Stimulated activated CD4-positive, alpha-beta T cell treated with anti-CD3 and anti-CD28 coated beads, Interleukin-2, amount 100 ng/mL, for 4 hours (primary cell): ENCODE measurements around the gene CAPSL.
"Not testable (repeated sequence)": the region's sequence is repeated elsewhere in the genome, so short reads cannot be mapped to it uniquely, and the experiment has no call there.

Source experiments
- DNase-seq: peaks from one replicate; pipeline ENCODE4 v3.0.0-alpha.2; 2020; ENCODE audit warnings: low read depth

CAPSL gene

GRCh38 chr5:35938568-35939227, at the start of gene CAPSL:
CAPSL (minus strand) TSS chr5:35938622; CDS start chr5:35921120, 17,502 bp downstream.
- no peak for DNase-seq

DNA sequence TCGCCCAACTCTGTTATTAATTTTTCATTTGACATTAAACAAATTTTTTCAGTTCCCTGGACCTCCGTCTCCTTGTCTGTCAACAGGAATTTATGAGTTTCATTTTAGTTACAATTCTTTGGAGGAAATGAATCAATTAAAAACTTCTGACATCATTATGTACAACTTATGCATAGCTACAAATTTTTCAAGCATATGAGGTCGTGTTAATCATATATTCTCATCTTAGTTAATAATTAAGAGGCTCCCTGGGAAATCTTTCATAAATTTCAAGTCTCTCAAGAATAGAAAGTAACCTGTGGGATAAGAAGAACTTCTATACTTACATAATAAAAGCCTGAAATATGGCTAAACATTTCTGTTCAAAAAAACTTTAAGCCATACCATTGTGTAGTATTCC, 49.4 kb upstream of the CAPSL start:
- DNase-seq = no peak

DNA sequence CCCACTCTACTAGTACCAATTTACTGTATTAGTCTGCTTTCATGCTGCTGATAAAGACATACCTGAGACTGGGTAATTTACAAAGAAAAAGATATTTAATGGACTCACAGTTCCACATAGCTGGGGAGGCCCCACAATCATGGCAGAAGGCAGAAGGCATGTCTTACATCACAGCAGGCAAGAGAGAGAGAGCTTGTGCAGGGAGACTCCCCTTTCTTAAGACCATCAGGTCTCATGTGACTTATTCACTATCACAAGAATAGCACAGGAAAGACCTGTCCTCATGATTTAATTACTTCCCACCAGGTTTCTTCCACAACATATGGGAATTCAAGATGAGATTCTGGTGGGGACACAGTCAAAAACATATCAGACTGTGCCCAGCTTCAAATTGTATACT, 41.3 kb upstream of the CAPSL start:
- no peak for DNase-seq

DNA sequence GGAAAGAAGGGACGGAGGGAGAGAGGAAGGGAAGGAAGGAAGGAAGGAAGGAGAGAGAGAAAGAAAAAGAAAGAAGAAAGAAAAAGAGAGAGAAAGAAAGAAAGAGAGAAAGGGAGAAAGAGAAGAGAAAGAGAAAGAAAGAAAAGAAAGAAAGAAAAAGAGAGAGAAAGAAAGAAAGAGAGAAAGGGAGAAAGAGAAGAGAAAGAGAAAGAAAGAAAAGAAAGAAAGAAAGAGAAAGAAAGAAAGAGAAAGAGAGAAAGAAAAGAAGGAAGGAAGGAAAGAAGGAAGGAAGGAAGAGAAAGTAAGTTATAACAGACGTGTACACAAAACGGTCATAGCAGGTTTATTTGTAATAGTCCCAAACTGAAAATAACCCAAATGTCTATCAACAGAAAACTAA, 38.4 kb upstream of the CAPSL start:
- not testable (repeated sequence) for DNase-seq

GRCh38 chr5:35974570-35974969, 36.1 kb upstream of the CAPSL start:
- DNase-seq = no peak

GRCh38 chr5:35971878-35972210, 33.4 kb upstream of the CAPSL start:
- DNase-seq = no peak

DNA sequence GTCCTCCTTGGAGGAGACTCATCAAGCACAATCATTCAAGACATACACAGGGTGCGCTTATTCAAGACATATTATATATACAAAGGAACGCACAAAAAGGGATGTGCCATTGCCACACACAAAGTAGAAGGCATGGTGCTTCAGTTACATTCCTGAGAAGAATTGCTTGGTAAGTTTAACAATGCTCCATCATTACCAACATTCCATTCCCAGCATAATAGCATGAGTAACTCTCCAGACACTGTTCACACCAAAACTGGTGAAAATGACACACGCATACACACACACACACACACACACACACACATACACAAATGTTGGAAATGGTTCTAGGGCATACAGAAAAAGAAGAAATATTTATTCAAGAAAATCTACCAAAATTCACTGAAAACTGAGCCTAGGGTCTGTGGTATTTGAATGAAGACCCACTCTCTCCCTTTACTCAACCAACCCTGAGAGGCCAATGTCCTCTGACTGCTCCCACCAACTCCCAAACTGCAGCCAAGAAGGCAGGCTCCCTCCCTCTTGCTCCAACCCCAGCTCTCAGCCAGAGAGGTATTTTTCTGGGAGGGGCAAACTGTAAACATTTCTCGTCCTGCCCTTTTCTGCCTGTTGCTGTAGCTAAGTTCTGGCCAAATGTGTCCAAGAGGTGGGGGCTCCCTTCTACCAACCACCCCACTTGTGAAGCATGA, 32.9 kb upstream of the CAPSL start:
- DNase-seq = no peak

DNA sequence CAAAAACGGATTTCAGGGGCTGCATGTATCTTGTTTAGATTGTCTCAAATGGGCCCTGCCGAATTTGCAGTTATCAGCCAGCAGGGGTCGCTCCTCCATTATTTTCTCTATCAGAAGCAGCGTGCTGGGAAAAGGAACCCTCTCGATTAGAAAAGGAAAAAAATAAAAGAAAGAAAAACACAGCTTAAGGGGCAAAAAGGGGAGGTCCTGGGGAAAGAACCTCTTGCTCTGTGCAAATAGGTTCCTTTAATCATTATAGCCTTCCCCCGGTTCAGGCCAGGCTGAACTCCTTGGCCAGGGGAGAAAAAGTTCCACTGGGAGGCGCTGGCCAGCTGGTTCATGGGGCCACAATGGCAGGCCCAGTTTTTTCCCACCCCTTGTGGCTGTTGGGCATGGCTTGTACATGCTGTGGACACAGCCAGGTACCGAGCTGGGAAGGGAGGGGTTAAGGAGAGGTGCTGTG, 25.0 kb upstream of the CAPSL start:
- DNase-seq = no peak

GRCh38 chr5:35960328-35960727, 21.9 kb upstream of the CAPSL start:
- no peak for DNase-seq

DNA sequence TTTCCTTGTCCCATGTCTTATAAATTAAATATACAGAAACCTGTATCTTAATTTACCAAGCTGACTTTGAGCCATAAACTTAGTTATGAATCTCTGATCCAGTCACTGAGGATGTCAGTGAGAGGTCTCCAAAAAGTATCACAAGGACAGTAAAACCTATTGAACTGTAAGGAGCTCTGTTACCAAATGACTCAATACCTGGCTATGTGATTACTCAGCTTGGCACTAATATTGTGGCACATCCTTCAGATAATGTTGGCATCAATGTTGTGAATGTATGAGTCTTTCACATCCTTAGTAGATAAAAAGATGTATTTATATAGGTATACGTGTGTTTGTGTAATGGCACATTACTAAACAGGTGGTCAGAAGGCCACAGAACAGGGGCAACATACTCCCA, 18.0 kb upstream of the CAPSL start:
- DNase-seq = no peak

GRCh38 chr5:35954175-35954574, 15.8 kb upstream of the CAPSL start:
- DNase-seq = no peak

DNA sequence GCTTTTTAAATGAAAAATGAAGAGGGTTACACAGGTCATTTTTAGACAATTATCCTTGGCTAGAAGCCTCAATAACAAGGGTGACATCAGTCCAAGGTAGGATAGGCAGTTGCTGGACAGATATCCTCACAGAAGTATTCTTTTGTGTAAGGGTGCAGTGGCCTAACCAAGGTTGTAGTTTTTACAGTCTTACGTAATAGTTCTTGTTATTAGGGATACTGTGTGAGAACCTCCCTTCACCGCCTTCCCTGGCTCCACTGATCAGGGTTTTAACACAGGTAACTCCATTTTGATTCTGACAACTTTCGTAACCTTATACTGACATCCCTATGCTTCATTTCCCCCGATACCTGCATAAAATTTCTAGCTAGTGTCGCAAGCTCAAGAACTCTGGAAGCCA, 8.7 kb upstream of the CAPSL start:
- DNase-seq = no peak

GRCh38 chr5:35939639-35940038, 1.2 kb upstream of the CAPSL start:
- no peak for DNase-seq

GRCh38 chr5:35926389-35927051, 11.9 kb downstream of the CAPSL start:
- DNase-seq = peak; percentile 55

DNA sequence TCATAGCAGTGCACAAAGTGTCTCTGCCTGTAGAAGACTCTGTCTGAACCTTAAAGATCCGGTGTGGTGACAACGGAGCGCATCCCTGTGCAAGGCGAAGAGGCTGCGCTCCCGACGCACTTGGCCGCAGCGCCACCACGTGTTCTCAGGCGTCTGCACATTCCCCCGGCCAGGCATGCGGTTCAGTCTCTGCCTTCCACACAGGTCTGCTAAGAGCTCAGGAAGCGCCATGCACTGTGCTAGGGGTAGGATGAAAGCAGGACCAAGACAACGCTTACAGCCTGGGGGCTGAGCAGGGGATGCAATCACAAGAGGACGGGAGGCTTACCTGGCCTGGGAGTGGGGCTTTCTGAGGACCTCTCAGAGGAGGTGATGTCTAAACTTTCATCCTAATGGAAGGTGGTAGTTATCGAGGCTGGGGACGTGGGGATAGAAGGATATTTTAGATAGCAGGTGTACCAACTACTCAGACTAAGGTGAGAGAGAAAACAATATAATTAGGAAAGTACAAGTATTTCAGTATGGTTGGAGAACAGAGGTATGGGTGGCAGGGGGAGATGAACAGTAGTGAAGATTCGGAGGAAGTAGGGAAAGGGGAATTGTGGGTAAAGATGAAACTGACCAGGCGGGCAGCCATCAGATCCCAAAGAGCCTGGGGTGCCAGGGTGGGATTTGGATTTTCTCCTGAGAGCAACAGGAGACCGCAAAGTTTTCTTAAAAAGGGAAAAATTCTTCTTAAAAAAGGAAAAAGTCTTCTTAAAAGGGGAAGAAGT, 13.3 kb downstream of the CAPSL start:
- peak; percentile 86 for DNase-seq

DNA sequence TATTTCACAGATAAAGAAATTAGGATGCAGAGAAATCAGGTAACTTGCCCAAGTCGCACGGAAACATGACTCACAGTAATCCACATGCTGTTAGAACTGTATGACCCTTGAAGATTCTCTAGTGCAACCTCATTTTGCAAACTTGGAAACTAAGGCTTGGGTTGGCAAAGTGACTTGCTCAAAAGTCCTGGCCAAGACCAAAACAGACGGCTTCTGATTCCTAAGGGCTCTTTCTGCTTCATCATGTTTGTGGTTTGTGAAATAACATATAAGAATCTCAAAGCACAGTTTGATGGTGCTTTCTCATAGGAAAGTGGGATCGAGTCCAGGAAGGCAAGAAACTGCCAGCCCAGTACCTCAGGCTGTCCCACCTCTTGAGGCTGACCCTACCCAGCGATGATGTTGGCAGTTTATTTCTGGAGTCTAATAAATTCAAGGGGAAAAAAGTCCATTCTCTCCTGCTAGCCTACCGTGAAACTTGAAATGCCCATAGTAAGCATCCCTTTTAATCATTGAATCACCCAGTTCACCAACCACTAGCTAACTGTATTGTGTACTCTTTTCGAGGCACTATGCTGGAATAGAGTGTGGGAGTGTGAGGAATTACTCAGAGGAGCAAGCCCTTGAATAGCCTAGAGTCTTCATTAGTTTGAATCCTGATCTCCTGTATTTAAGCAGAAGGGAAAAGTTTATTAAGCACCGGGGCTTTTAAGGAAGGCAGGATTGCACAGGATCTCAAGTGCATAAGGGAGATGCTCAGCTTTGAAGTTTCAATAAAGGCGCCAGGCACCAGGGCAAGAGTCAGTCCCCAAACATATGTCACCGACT, 14.1 kb downstream of the CAPSL start:
- DNase-seq = no peak

DNA sequence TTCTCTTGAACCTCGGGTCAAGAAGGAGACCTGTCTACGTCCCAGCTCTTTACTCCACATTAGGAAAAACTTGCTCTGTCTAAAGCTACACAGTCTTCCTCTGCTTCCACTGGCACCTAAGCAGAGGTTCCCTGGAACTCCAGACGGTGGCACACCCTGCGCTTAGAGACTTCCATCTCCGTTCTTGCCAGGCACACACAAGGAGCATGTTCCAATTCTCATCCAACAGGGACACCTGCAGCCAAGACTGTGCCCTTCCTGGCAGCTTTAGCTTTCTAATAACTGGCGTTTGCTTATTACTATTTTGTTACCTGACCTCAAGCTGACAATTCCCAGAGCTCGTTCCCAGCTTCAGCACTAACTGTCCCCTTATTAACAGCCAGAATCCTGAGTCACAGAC, 16.0 kb downstream of the CAPSL start:
- DNase-seq = no peak

- DNase-seq = no peak
Observed at GRCh38 chr5:35921930-35922329, 16.5 kb downstream of the CAPSL start.

DNA sequence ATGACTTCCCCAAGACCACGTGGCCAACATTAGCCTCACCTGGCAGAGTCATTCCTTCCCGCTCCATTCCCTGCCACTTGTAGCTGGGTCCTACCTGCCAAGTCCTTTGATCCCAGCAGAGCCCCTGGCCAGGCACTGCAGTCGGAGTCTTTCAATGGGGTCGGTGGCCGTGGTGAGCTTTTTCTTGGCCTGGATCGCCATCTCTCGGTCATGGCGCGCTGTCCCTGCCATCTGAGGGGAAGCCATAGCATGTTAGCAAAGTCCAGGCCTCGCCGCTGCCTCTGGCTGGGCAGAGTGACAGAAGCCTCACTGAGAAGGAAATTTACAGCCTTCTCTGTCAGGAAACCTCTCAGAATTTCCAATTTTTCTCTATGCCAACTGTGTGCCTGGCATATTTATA, 17.5 kb downstream of the CAPSL start:
- no peak for DNase-seq

- DNase-seq = no peak
Observed at GRCh38 chr5:35919191-35919590, 19.2 kb downstream of the CAPSL start.

DNA sequence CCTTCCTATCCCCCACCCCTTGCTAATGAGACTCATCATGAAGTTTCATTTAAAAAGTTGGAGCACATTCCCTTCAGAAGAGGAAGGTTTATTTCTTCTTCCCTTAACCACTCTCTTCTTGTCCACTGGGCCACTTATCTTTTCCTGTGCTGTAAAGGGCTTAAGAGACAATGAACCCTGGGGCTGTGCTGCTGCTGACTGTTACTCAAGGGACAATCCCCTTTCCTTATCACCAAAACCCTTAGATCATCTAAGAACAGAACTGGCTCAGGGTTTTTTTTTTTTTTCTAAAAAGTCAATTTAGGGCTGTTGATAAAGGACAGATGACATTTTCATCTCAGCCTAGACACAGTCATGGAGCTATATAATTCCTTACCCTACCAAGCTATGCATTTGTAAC, 29.6 kb downstream of the CAPSL start:
- DNase-seq = no peak

DNA sequence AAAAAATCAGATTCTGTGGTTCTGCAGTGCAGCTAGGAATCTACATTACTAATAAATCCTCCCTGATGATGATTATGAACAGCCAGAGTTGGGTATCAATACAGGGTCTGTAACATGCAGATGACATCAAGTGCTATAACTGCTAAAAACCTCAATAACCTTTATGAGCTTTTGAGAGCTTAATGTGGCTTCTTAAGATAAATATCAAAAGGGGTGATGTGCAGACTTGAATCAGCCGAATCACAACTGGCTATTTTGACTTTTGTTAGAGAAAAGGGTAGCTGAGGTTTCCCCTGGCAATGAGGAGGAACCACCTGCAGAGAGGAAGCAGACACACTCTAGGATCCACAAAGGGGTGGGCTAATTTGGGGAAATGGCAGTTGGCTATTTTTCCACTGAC, 30.2 kb downstream of the CAPSL start:
- no peak for DNase-seq
